NCI-H524 treated with DMSO at 0.1 percent for 48 hours (cell line): Measurements from ENCODE around the gene EDA.

ENCODE experiments used
- DNase-seq: peaks from one replicate; lab custom pipeline; 2025; lab: John Stamatoyannopoulos, UW

EDA gene

DNA sequence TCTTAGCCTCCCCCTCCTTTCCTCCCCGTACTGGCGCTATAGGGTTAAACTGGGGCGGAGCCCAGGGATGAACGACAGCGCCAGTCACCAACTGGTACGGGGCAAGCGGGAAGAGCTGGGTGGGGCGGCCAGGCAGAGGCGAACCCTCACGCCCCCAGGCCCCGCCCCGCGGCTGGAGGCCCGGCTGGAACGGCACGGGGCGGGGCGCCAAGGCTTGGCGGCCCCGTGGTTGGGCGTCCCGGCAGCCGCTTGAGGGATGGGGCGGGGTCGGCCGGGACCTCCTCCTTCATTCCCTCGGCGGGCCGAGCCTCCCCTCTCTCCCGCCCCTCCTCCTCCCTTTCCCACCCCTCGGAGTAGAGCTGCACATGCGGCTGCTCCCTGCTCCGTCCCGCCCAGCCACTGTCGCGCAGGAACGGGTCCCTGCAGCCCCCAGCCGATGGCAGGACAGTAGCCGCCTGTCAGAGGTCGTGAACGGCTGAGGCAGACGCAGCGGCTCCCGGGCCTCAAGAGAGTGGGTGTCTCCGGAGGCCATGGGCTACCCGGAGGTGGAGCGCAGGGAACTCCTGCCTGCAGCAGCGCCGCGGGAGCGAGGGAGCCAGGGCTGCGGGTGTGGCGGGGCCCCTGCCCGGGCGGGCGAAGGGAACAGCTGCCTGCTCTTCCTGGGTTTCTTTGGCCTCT lies at the start of gene EDA:
TSS of gene EDA (plus strand) at position 335 of the 678 bp plus-strand sequence.
- peak; percentile 69 for DNase-seq

DNA sequence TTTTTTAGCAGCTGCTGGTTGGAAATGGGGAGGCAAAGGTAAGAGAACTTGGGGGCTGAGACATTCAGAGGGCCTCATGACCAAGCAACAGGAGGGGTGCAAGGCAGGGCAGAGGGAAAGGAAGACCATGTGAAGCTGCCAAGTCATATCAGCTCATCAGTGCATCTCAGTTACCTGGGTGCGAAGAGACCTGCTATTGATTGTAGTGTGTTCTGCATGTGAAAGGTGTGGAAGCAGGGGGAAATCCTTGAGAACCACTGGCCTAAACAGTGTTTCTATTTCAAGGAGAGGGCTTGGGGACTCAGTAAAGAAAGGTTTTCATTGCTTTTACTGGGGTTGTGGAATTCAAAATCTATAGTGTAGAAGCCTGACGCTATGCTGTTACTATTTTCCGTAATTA lies 47.1 kb upstream of the EDA start:
- no peak for DNase-seq

DNA sequence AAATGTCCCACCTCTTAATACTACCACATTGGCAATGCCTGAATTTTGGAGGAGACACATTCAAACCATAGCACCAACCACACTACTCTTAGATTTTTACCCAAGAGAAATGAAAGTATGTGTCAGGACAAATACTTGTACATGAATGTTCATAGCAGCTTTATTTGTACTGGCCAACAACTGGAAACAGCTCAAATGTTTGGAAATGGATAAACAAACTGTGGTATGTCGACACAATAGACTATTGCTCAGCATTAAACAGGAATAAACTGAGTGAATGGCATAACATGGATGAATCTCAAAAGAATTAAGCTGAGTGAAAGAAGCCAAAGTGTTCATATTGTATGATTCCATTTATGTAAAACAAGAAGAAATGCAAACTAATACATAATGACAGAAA lies 18.5 kb upstream of the EDA start:
- DNase-seq = no peak

DNA sequence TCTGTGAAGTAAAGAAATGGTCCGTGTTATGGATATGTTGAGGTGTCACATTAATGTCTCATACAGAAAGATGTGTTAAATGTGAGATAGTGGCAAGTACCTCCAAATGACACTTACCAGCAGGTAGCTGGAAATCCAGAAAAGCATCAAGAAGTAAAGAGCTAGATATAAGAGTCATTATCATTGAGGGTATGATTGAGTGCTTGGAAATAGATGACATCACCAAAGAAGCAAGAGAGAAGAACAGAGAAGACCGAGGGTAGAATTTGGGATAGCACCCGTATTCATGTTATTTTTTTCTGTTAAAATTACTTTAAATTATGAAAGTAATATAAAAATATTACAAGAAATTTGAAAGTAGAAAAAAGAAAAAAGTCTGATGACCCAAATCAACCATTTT lies 15.7 kb upstream of the EDA start:
- no peak for DNase-seq

DNA sequence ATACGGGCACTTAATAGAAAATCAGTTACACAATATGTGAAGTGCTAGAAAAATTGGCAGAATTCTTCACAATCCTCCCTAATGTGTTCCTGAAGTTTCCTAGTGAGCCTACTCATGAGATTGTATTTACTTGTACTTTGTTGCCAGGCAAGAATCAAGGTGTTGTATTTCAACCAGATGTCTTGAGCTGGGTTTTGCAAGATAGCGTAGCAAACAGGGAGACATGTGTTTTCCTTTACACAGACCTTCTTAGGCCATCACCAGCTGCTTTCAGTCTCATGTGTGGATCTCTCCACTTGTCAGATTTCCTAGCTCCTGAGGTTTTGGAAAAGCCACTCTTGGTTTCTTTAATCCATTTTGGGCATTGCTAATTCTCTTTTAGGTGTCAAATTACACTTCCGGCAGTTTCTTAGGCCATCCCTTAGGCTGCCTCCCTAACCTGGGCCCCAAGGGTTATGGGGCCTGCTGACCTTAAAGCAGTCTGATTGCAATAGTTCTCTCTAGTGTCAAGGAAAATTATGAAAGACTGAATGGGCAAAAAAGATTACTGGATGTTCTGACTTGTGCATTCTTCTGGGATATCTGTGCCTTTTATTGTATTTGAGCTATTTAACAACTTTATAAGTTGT lies 12.2 kb upstream of the EDA start:
- DNase-seq = peak; percentile 82

DNA sequence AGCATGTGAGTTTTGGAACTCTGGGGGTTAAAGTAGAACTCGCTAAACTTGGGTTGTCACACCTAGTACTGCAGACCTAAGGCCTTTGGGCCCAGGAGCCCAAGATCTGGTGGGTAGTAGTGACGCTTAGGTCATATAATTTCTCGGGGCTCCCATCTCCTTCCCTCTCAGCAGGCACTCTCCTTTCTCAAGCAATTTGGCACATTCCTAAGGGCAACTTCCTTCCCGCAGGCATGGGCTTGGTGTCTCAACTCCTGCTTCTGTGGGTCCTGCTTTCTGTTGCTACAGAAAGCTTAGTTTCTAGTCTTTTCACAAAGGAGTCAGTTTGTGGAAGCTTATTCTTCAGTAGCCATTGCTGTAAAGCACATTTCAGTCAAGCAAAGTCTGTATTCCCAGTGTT lies 10.4 kb upstream of the EDA start:
- DNase-seq = no peak

DNA sequence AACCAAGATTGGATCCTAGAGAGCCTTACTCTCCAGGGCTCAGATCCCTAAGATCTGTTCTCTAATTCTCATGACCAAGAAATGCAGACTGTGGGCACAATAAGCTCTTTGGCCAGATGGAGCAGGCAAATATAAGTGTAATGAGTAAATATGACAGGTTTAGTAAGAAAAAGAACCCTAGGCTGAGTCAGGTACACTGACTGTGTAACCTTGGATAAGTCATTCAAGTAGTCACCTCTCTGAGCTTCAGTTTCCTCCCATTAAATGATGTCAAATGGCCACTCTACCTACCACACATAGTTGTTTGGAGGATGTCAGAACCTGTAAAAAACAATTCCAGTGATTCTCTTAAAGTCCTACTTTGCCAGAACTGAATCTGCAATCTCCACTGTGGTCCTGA lies 8.3 kb upstream of the EDA start:
- DNase-seq = no peak

DNA sequence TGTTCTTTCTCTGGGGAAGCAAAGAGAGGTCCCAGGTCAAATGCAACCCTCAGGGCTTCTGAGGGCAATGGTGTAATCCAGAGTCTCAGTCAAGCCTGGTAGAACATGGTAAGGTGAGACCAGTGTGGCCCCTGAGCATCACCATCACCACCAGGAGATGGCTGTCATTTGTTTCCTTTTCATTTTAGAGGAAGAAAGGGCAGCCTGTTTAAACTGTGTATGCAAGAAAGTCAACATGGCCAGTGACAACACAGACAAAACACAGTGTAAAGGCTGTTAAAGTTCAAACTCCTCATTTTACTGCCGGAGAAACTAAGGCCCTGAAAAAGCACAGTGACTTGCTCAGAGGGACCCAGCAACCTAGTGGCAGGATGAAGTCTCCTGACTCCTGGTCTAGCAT lies 2.0 kb upstream of the EDA start:
- DNase-seq = no peak

DNA sequence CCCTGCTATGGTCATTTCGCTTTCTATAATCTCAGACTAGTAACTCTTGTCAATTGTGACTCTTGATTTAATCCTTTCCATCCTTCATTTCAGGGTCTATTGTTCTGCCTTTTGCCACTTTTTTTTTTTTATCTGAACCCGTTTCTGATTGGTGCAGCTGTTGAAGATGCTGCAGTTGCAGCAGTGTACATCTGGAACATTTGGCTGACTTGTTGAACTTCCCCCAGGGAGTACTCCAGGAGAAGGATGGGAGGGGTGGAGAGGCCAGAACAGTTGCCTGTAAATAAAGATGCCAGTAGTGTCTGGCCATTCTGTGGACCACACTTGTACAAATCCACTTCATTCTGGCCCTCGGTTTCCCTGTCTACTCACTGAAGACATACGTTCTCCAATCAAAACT lies 1.0 kb upstream of the EDA start:
- peak; percentile 64 for DNase-seq

DNA sequence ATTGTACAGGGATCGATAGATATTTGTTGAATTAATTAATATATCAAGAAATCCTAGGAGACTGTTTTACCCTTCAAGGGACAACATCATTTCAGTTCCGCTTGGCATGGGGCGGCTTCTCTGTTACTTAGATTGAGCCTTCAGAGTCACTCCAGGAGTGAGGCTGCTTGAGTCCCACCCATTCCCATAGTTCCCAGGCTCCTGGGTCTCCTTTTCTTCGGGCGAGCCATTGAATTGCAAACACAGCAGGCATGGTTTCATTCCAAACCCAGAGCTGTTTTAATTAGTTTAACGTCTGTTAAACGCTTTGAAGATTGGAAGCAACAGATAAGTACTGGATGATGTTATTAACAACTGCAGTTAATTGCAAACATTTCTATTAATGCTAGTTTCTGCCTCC lies 571 bp upstream of the EDA start:
- no peak for DNase-seq

DNA sequence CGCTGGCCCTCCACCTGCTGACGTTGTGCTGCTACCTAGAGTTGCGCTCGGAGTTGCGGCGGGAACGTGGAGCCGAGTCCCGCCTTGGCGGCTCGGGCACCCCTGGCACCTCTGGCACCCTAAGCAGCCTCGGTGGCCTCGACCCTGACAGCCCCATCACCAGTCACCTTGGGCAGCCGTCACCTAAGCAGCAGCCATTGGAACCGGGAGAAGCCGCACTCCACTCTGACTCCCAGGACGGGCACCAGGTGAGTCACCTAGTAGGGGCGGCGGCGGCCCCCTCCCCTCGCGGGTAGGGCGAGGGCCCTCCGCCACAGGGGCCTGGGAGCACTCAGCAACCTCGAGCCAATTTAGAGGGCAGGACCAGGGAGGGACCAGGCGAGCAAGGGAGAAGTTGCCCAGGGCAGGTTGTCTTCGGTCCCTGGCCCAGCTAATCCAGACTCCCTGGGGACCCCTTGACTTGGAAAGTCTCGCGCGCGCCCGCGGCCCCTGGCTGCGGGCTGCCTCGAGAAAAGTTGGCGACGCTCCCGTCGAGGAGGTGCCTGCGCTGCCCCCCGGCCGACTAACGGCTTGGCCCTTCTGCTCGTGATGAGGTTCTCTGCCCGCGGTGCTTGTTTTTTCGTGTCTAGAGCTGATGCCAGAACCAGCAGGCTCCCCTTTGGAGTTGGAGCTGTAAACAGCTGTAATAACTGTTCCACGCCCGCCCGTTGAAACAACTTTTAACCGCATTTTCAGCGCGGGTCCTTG lies 717 bp downstream of the EDA start:
- peak; percentile 11 for DNase-seq

DNA sequence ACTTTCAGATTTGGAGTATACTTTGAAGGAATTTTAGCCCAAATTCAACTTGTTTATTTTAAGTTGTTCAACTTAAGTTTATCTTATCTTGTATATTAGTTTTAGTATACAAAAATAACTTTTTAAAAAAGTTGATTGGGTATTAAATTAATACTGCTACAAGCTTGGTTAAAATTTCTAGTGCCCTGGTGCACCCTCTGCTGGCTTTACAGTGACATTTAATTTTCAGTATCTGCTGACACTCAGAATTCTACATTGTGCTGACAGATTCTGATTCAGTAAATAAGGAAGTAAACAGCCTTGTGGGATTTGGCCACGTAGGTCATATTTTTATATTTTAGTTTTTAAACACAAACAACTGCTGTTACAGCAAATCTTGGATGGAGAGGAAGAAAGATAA lies 2.9 kb downstream of the EDA start:
- no peak for DNase-seq

DNA sequence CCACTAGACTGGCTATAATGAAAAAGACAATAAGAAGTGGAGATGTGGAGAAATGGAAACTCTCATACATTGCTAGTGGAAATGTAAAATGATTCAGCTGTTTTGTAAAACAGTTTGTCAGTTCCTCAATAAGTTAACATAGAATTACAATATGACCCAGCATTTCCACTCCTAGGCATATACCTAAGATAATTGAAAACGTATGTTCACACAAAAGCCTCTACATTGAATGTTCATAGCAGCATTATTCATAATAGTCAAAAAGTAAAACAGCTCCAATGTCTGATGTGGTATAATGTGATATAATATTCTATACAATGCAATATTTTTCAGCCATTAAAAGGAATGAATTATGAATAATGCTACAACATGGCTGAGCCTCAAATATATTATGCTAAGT lies 10.2 kb downstream of the EDA start:
- no peak for DNase-seq

DNA sequence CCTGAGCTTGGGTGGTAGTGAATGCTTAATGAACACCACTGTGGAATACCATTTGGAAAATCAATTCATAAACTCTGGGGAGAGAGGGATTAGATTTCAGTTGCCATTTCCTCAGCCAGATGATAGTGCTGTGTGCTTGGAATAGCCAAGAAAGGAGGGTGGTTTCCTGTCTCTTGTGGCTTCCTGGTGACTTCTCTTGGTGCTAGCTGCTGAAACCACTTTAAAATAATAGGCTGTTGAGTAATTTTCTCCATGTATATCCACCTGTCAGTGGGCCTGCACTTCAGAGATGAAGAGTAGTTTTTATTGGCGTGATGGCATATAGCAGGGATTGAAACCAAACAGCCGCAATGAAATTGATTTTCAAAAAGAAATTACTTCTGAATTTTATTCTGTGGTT lies 11.8 kb downstream of the EDA start:
- no peak for DNase-seq

DNA sequence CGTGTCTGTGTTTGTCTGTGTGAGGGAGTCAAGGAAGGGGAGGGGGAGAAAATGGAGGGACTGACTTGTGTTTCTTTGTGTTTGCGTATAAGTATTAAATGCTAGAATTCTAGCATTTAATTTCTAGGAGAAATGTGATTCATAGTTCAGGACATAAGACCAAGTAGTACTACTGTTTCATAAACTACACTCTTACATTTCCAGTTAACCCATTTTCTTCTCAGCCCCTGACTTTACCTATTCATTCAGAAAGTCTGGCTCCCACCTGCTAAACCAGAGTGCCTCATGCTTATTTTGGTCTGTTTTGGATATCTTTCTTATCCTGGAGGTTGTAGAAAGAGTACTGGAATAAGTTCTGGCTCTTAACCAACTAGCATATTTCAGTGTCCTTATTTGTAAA lies 14.2 kb downstream of the EDA start:
- no peak for DNase-seq

DNA sequence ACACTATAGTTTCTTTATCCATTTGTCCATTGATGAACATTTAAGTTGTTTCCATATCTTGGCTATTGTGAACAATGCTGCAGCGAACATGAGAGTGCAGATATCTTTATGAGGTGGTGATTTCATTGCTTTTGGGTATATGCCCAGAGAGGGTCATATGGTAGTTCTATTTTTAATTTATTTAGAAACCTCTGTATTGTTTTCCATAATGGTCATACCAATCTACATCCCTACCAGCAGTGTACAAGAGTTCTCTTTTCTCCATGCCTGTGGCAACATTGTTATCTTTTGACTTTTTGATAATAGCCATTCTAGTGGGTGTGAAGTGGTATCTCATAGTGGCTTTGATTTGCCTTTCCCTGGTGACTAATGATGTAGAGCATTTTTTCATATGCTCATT lies 48.8 kb downstream of the EDA start:
- DNase-seq = no peak

DNA sequence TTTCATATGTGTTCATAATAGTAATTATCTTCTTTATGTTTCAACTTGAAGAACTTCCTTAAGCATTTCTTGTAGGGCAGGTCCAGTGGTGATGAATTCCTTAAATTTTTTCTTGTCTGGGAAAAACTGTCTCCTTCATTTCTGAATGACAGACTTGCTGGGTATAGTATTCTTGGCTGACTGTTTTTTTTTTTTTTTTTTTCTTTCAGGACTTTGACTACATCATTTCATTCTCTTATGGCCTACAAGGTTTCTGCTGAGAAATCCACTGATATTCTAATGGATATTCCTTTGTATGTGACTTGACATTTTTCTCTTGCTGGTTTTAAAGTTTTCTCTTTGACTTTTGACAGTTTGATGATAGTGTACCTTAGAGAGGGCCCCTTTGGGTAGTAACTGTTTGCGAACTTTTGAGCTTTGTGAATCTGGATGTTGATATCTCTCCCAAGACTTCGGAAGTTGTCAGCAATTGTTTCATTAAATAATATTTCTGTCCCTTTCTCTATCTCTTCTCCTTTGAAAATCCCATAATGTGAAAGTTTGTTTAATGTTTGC lies 54.2 kb downstream of the EDA start:
- no peak for DNase-seq

DNA sequence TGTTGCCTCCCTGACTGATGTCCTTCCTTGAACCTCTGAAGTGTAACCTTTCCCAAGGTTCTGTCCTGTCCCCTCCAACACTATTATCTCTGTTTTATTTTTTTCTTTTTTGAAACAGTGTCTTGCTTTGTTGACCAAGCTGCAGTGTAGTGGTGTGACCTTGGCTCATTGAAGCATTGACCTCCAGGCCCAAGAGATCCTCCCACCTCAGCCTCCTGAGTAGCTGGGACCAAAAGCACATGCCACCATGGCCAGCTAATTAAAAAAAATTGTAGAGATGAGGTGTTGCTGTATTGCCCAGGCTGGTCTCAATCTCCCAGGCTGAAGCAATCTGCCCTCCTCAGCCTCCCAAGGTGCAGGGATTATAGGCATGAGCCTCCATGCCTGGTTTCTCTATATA lies 59.0 kb downstream of the EDA start:
- no peak for DNase-seq

DNA sequence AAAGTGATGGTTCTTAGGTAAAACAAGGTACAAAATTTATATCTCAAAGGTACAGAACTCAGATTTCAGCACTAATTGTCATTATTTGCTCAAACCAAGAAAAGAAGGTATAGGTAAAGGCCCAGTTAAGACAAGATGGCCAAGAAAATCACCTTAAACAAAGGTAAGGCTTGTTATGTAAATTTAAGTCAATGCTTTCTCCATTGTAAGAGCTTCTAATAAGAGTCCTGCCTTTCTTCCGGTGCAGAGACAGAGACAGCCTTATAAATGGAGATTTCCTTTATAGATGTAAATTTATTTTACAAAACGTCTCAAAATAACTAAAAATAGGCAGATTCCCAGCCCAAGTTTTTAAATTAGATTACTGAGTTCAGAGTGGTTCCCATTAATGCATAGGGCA lies 89.9 kb downstream of the EDA start:
- no peak for DNase-seq

DNA sequence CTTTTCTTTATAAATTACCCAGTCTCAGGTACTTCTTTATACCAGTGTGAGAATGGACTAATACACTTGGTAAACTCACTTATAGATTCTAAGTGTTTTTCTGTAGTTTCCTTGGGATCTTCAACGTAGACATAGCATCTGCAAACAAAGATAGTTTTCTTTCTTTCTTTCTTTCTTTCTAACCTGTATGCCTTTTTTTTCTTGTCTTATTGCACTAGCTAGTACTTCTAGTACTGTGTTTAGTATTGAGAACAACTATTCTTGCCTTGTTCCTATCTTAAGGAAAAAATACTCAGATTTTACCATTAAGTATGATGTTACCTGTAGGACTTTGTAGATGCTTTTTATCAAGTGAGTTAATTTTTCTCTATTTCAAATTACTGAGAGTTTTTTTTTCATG lies 102.2 kb downstream of the EDA start:
- no peak for DNase-seq

DNA sequence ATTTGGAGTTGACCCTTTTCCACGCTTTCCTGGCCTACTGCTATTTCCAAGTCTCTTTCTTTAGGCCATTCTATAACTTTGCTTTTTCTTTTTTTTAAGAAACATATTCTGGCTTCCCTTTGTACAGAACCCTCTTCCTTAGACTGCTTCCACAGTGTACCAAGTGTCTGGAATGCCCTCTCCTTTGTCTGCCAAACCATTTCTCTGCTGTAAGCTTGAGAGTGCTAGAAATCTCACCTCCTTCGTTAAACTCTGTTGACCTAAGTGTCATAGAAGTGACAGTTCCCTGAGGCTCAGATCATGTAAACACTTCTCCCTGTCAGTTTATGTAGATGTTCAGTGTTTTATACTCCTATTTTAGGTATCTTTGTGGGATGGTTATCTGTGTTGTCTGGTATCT lies 108.4 kb downstream of the EDA start:
- no peak for DNase-seq

DNA sequence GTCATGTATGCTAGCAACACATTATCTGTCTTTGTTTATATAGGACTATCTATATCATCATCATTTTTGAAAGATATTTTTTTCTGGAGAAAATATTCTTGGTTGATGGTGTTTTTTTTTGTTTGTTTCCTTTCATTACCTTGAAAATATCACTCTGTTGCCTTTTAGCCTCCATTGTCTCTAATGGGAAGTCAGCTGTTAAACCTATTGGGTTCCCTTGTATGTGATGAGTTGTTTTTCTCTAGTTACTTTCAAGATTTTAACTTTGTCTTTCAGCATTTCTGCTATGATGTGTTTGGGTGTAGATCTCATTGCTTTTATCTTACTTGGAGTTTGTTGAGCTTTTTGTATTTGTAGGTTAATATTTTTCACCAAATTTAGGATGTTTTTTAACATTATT lies 124.4 kb downstream of the EDA start:
- no peak for DNase-seq

DNA sequence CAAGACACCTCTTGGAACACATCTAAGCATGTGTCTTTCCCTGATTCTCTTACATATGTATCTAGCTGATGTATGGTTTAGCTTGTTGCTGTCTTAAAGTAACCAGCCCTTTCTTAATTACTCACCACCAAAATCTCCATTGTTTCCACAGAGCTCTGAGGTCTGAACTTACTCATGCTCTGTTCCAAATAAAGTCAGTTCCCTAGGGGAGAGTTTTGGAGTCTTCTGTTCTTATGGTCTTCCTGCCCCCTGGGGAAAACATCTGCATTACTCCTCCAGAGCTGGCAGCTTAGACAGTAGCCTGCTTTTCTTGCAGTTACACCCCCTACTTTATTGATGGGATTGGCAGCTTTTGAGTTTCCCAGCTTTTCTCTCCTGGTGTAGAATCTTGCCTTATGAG lies 125.8 kb downstream of the EDA start:
- DNase-seq = no peak
